Testis (tissue), 3 donors: Measurements from ENCODE around the gene ETHE1. TPM values are rescaled to one million over a fixed set of nuclear protein-coding genes. Genes with fewer than 3 reads are reported as not detected.
A peak's percentile ranks its signal among the peaks of the same experiment; 100 is the strongest.

Experiments
- DNase-seq: peaks from one replicate; pipeline ENCODE4 v3.0.0-alpha.2; 2019
- H3K27ac ChIP-seq, 2 donors: fragments of 200-600 bp; sonication (generic); one replicate each; pipeline ENCODE4 v1.5.1; 2019
- H3K27me3 ChIP-seq: fragments of 200-600 bp; sonication (generic); one replicate; pipeline ENCODE4 v1.5.1; 2019
- H3K36me3 ChIP-seq: fragments of 200-600 bp; sonication (generic); one replicate; pipeline ENCODE4 v1.5.1; 2017; ENCODE audit warnings: low read depth; ENCODE audit errors: missing control alignments
- H3K4me1 ChIP-seq: fragments of 200-600 bp; sonication (generic); one replicate; pipeline ENCODE4 v1.5.1; 2019
- H3K4me3 ChIP-seq, 2 donors: fragments of 200-600 bp; sonication (generic); one replicate each; pipeline ENCODE4 v1.5.1; 2017 to 2019
- H3K9me3 ChIP-seq: fragments of 200-600 bp; sonication (generic); one replicate; pipeline ENCODE4 v1.5.1; 2017
- POLR2A ChIP-seq: fragments of 450-650 bp; IDR thresholded peaks from one replicate; pipeline ENCODE4 v1.6.1; 2017; ENCODE audit warnings: antibody characterized with exemption, mild to moderate bottlenecking, moderate library complexity
- WGBS, 2 donors: methylation state at CpG; one replicate each; pipeline ENCODE4 v1.1.5; 2018; 5-methylcytosine and 5-hydroxymethylcytosine counted together
- intact Hi-C: fragments of 100-400 bp; cut with DNase I; formaldehyde crosslinking; loops from one replicate; pipeline ENCODE4 v1.15.1; 2023; ENCODE audit warnings: low total_unique reads
- polyA plus RNA-seq: library from polyadenylated mRNA; stranded (reverse); fragments of 350-450 nt; fragmentation: Illumina TruSeq; extraction: RNeasy Lipid Tissue Mini Kit (QIAGEN cat#74804); gene quantifications from one replicate; pipeline ENCODE4 v1.2.3, GENCODE V29; 2014; ENCODE audit warnings: low read depth, low replicate concordance; ENCODE audit not compliant: insufficient read depth
- total RNA-seq, 2 donors: library from RNA; depleted of rRNA; stranded (reverse); fragments of >200 nt; gene quantifications; one replicate each; pipeline ENCODE4 v1.2.3, GENCODE V29; 2016
- TF ChIP-seq, protein P1 (sequence below), 3 experiments: fragments of 450-650 bp in 2 of 3; fragments of 200-600 bp in 1 of 3; sonication (generic) in 1 of 3; IDR thresholded peaks; one replicate each; pipeline ENCODE4 v1.5.1; 2016 to 2019; ENCODE audit warnings: antibody characterized with exemption in 3 of 3, mild to moderate bottlenecking in 2 of 3, moderate library complexity in 1 of 3

The ETHE1 gene
- total and polyA plus RNA-seq, 3 donors from 2014 or later = 11.2 to 13.1 (median 11.5) TPM

GRCh38 chr19:43467276-43467675, 59.7 kb downstream of the ETHE1 start:
- no peak for TF ChIP-seq POLR2A
- TF ChIP-seq, protein P1, sequence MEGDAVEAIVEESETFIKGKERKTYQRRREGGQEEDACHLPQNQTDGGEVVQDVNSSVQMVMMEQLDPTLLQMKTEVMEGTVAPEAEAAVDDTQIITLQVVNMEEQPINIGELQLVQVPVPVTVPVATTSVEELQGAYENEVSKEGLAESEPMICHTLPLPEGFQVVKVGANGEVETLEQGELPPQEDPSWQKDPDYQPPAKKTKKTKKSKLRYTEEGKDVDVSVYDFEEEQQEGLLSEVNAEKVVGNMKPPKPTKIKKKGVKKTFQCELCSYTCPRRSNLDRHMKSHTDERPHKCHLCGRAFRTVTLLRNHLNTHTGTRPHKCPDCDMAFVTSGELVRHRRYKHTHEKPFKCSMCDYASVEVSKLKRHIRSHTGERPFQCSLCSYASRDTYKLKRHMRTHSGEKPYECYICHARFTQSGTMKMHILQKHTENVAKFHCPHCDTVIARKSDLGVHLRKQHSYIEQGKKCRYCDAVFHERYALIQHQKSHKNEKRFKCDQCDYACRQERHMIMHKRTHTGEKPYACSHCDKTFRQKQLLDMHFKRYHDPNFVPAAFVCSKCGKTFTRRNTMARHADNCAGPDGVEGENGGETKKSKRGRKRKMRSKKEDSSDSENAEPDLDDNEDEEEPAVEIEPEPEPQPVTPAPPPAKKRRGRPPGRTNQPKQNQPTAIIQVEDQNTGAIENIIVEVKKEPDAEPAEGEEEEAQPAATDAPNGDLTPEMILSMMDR (IDR thresholded peaks at IDR 0.05) = no peak
- intact Hi-C loops = no loop called here
- 84% methylated on average over 6 of the region's 6 CpGs for WGBS, 2 donors

GRCh38 chr19:43466793-43467192, 60.2 kb downstream of the ETHE1 start:
- no peaks in the 10 kb centered on the region for H3K36me3 ChIP-seq
- H3K4me1 ChIP-seq = peaks cover 2% of the 10 kb centered on the region
- TF ChIP-seq POLR2A = no peak
- TF ChIP-seq, protein P1 (IDR thresholded peaks at IDR 0.05) = no peak
- H3K27me3 ChIP-seq = no peaks in the 10 kb centered on the region
- H3K27ac ChIP-seq = no peak overlapping the region
- intact Hi-C loops = no loop called here
- H3K9me3 ChIP-seq = no peaks in the 10 kb centered on the region
- H3K4me3 ChIP-seq = no peak overlapping the region
- DNase-seq = no peak
- 89 to 94% methylated on average over 1 of the region's 1 CpG for WGBS, 2 donors

More at GRCh38 chr19:43467276-43467675, 59.7 kb downstream of the ETHE1 start:
- no peak overlapping the region for H3K4me3 ChIP-seq
- H3K27me3 ChIP-seq = no peaks in the 10 kb centered on the region
- H3K27ac ChIP-seq = no peak overlapping the region
- no peaks in the 10 kb centered on the region for H3K9me3 ChIP-seq
- peaks cover 2% of the 10 kb centered on the region for H3K4me1 ChIP-seq
- no peaks in the 10 kb centered on the region for H3K36me3 ChIP-seq
- DNase-seq = no peak

DNA sequence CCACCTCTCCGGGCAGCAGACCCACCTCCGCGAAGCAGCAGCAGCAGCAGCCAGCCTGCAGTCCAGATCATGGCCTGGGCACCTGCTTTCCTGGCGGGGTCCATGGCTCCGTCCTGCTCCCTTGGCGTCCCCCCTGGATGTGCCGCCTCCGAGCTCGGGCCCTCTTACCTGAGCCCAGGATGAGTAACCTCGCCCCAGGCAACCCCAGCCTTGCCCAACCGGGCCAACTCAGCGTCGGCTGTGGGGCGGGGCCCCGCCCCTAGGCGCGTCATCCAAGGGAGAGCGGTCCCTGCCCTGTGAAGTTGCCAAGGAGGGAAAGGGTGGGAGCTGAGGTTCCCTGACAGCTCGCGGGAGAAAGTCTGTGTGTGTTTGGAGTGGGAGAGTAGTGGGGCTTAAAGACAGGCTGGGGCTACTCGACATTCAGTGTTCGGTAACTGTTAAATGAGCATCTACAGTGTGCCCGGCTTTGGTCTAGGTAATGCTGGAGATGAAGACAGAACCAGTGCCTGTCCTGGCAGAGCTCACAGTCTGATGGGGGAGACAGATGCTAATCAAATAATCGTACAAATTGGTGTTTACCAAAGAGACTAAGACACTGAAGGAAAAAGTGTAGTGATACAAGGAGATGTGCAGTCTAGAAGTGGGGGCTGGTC, 61.4 kb downstream of the ETHE1 start, which contains the start of gene LYPD3:
Gene LYPD3, minus strand, starts transcription at position 141 of the 653 bp plus-strand sequence. Its CDS starts 37 bp downstream, at position 104.
- no peaks in the 10 kb centered on the region for H3K36me3 ChIP-seq
- DNase-seq = no peak
- H3K9me3 ChIP-seq = no peaks in the 10 kb centered on the region
- TF ChIP-seq, protein P1 (IDR thresholded peaks at IDR 0.05) = no peak
- no peak for TF ChIP-seq POLR2A
- peak within 1 kb of the TSS in 1 of 2 donors; percentile 76 for H3K4me3 ChIP-seq
- H3K27me3 ChIP-seq = no peaks in the 10 kb centered on the region
- peaks cover 2% of the 10 kb centered on the region for H3K4me1 ChIP-seq
- no peak within 1 kb of the TSS for H3K27ac ChIP-seq
- intact Hi-C loops = no loop called here
- 33 to 36% methylated on average over 9 to 19 of the region's 24 CpGs for WGBS, 2 donors

DNA sequence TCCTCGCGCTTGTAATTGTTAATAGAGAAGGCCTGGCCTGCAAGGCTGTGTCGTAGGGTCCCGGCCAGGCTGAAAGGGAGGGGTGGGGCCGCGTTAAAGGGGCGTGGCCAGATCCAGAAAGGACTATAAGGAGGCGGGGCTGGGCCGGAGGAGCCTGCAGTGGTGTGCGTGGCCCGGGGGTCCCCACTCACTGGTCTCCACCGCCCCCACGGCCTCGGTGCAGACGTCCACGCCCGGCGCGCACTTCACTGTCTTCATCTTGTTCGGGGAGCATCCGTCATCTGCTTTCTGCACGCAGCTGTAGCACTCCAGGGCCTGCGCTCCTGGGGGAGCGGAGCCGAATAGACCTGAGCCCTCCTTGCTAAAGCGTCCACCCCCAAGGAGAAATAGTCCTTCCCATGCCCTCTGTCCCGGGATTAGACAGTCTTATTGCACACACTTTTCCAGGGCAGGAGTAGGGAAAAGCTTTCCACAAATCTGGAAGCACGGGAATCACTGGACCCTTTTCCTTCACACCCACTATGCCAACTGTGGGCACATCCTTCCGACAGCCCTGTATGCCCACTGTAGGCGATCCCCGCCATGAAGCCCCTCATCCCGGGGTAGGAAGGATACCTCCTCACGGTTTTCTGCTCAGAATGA, 62.7 kb downstream of the ETHE1 start:
- TF ChIP-seq, protein P1 (IDR thresholded peaks at IDR 0.05) = no peak
- no peak for TF ChIP-seq POLR2A
- WGBS, 2 donors = 11 to 12% methylated on average over 33 of the region's 33 CpGs
- H3K4me3 ChIP-seq = peak overlapping the region; percentile 58 to 76
- no peaks in the 10 kb centered on the region for H3K36me3 ChIP-seq
- intact Hi-C loops = no loop called here
- H3K27me3 ChIP-seq = no peaks in the 10 kb centered on the region
- peak overlapping the region; percentile 67 to 68 for H3K27ac ChIP-seq
- peak; percentile 83 for DNase-seq
- no peaks in the 10 kb centered on the region for H3K9me3 ChIP-seq
- peaks cover 2% of the 10 kb centered on the region for H3K4me1 ChIP-seq
